Hematopoietic multipotent progenitor cell (in vitro differentiated cells): Measurements from ENCODE around the gene DDAH2. TPM values are rescaled to one million over a fixed set of nuclear protein-coding genes. Genes with fewer than 3 reads are reported as not detected.

ENCODE experiments used
- DNase-seq, 3 donors: peaks; one replicate each; pipeline ENCODE4 v3.0.0-alpha.2; 2011 to 2015; ENCODE audit warnings: low read depth in 2 of 3, low spot score in 2 of 3
- total RNA-seq: library from RNA; depleted of rRNA; stranded (reverse); fragments of >200 nt; gene quantifications from one replicate; pipeline ENCODE4 v1.2.3, GENCODE V29; 2012

DDAH2 gene
- total RNA-seq, 1 donor = 223 TPM

DNA sequence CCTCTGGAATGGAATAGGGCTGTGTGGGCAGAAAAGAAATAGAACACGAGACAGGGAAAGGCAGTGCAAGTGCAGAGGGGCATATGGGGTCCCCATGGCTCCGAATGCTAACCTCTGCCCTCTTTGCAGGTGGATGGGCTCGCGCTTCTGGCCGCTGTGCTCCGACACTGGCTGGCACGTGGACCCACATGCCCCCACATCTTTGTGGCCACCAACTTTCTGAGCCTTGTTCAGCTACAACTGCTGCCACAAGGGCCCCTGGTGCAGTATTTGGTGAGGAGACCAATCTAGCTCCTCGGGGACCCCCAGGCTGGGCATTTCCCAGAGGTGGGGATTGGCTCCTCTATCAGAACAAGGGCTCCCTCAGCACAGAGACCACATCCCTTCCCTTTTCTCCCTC lies 32.2 kb upstream of the DDAH2 start:
- DNase-seq = no peak

GRCh38 chr6:31760790-31761189 lies 31.7 kb upstream of the DDAH2 start:
- DNase-seq = no peak

DNA sequence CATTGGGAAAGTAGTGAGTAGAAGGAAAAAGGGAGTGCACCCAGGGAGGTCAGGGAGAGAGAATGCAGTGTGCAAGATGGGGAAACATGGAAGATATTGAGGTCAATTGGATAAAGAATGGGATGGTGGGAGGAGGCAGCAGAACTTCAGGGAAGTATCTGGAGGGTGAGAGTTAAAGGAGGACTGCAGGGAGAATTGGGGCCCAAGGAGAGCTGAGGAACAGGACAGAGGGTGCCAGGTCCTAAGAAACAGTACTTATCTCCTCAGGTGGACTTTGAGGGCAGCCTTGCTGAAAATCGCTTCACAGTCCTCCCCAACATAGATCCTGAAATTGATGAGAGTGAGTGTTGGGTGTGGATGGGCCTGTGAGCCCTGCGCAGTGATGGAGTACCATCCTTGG lies 29.2 kb upstream of the DDAH2 start:
- no peak for DNase-seq

DNA sequence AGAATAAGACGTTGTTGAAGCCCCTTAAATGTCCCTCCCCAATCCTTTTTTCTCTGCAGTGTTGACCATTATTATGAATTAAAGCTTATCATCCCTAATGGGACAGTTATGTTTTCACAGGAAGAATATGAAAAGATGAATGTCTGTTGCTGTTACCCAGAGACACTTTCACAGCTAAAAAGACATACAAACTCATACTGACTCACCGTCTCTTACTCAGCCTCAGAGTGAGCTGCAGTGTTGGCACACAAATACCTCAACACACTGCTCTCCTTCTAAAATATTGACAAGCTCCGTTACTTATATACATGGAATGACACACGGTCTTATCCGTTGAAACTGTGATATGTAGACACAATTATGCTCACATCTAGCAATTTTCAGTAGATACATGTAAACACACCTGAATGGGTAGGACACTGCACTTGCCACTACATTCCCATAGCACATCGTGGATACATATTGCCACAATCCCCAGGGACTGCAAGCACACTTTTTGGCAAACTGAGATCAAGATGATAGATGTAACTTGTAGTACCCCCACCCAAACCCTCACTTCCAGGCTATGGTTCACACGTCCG lies 23.7 kb upstream of the DDAH2 start:
- no peak for DNase-seq

GRCh38 chr6:31750411-31751022 lies 21.4 kb upstream of the DDAH2 start:
- DNase-seq = no peak

- no peak for DNase-seq
These were observed 20.4 kb upstream of the DDAH2 start for GRCh38 chr6:31749301-31750036.

DNA sequence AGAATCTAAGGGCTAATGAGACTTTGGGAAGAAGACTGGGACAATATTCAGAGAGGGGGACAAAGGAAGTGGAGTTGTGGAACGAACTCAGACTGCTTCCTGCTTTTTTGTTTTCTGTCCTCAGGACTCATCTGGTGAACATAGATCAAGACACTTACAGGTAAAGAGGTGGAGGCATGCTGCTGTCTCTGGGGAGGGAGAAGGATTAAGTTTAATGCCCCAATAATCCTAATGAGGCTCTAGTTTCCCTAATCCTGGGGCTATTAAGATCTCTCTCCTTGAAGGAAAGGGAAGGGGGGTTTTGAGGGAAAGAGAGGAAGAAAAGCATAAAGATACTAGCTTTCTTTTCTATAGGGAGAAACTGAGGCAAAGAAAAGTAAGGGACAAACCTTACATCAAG lies 15.3 kb upstream of the DDAH2 start:
- DNase-seq = no peak

DNA sequence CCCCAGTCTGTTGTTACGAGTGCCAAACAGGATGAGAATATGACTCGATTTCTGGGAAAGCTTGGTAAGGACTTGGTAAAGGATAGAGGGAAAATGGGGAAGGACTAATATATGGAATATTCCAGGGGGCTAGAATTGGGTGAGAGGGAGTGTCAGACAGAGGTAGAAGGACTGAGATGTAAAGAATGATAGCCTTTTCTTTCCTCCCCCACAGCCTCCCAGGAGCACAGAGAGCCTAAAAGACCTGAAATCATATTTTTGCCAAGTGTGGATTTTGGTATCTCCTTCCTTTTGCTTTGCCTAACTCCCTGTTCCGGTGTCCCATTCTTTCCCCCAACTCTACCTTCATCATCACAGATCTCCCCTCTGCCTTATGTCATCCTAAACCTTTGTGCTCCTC lies 13.8 kb upstream of the DDAH2 start:
- no peak for DNase-seq

DNA sequence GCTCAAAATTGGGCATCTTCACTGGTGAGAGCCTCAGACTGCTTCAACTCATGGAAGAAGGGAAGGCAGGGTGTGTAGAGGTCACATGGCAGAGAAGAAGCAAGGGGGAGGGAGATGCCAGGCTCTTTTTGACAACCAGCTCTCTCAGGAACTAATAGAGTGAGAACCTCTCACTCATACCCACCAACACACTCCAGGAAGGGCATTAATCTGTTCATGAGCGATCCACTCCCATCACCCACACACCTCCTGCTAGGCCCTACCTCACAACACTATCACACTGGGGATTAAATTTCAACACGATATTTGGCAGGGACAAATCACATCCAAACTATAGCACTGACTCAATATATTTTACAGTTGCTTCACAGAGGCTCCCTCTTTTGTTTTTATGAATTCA lies 12.7 kb upstream of the DDAH2 start:
- no peak for DNase-seq

DNA sequence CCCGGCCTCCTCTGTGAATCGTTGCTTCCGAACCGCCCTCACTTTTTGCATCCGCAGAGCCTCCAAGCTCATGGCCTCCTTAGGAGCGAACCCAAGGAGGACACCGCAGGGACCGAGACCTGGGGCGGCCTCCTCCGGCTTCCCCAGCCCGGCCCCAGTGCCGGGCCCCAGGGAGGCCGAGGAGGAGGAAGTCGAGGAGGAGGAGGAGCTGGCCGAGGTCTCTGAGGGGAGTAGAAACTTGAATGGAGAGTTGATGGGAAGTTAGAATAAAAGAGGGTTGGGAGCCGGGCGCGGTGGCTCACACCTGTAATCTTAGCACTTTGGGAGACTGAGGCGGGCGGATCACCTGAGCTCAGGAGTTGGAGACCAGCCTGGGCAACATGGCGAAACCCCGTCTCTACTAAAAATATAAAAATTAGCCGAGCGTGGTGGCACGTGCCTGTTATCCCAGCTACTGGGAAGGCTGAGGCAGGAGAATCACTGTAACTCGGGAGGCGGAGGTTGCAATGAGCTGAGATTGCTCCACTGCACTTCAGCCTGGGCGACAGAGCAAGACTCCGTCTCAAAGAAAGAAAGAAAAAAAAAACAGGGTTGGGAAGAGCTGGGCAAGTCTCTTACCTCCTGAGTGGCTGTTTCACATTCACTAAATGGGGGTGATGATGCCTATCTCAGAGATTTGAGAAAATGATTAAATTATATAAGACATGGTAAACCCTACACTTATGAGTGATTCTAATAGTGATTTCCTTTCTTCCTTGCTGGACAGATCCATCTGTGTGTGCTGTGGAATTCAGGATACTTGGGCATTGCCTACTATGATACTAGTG lies 11.5 kb upstream of the DDAH2 start:
- DNase-seq = no peak

DNA sequence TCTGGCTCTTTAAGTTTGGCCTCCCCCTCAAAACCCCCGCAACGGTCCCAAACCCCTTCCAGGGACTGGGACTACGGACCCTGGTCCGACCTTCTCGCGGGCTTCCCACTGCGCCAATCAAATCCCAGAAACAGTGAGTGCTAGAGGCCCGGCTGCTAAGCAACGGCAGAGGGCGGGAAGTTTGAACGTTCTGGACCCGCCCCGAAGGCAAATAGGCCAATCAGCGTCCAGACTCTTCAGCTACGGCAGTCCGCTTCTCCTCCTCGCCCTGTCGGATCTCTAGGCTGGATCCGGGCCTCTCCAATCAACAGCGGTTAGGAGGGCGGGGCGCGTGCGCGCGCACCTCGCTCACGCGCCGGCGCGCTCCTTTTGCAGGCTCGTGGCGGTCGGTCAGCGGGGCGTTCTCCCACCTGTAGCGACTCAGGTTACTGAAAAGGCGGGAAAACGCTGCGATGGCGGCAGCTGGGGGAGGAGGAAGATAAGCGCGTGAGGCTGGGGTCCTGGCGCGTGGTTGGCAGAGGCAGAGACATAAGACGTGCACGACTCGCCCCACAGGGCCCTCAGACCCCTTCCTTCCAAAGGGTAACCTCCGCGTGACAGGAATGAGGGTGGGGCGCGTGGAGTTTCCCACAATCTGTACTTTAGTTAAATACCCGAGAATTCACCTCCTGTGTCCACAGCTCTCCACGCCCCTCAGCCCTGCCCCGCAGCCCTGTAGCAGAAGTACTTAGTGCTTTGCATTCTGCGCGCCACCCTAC lies 10.7 kb upstream of the DDAH2 start, which contains the start of gene MSH5:
MSH5 (plus strand) TSS at position 367 of the 758 bp plus-strand sequence. CDS start 462 bp downstream, outside the sequence.
- peak; percentile 83 to 98 (median 95) for DNase-seq

- DNase-seq = peak; percentile 51 to 96 (median 92)
These were observed 9.2 kb upstream of the DDAH2 start for GRCh38 chr6:31737991-31738979.

DNA sequence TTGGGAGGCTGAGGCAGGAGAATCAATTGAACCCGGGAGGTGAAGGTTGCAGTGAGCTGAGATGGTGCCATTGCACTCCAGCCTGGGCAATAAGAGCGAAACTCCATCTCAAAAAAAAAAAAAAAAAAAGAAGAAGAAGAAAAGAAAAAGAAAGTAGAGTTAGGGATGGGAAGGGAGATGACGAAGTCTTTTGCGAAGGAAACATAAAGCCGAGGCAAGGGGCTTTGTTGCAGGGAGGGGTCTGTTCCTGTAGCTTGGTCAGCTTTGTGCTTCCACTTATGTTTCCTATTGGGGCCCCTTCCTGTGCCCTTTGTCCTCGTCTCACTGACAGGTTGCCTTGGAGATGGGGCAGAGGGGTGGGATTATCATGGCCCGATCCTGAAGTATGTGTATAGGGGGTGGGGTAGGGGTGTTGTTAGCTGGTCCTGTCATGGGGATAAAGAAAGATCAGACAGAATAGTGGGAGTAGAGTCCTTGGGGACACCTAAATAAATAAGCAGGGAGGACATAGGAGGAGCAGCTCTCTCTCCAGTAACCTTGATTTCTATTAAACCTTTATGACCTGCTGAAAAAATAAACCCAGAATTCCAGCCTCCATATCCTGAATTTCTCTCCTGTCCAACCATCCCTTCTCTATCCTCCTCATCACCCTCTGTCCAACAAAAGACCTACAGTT lies 8.4 kb upstream of the DDAH2 start:
- DNase-seq = peak in 2 of 3 donors; percentile 68 to 93

- DNase-seq = no peak
These were observed 7.7 kb upstream of the DDAH2 start for GRCh38 chr6:31736768-31737314.

GRCh38 chr6:31736021-31736767 lies 7.1 kb upstream of the DDAH2 start, which contains the start of gene CLIC1:
Gene CLIC1 (minus strand): TSS chr6:31736530. CDS start chr6:31736300, 230 bp downstream.
- DNase-seq = peak; percentile 34 to 89 (median 76)

- peak in 2 of 3 donors; percentile 84 to 91 for DNase-seq
These were observed 5.8 kb upstream of the DDAH2 start for GRCh38 chr6:31734821-31735406.

DNA sequence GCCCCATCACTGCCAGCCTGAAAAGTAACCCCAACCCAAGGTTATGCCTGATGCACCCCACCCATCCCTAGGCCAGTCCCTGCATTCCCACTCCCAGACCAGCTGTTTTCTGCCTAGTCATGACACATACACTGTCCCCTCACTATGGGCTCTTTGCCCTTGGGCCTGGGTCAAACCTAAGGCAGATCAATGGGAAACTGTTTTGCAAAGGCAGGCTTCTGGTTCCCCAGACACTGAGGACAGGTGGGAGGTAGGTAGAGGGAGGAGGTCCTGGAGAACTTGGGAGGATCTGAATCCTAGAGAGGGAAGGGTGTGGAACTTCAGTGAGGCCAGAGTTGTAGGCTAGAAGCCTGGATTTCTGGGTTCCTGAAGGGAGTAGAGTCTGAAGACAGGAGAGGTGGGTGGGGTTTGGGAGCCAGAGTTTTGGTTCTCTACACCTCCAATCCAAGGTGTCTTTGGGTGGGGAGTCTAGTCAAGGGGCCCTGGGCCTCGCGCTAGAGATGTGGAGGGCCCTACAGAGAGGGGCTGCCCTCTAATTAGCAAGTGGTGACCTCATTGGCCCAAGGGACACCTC lies 5.2 kb upstream of the DDAH2 start:
- no peak for DNase-seq
